NCI-H1417 (cell line): ENCODE measurements around the gene SHISA2.

ENCODE experiments used
- DNase-seq, 3 experiments: peaks; one replicate each; lab custom pipeline; 2025; lab: John Stamatoyannopoulos, UW

The SHISA2 gene

GRCh38 chr13:26048741-26049140, 3.1 kb downstream of the SHISA2 start:
- peak; percentile 3 to 52 (median 16) for DNase-seq

DNA sequence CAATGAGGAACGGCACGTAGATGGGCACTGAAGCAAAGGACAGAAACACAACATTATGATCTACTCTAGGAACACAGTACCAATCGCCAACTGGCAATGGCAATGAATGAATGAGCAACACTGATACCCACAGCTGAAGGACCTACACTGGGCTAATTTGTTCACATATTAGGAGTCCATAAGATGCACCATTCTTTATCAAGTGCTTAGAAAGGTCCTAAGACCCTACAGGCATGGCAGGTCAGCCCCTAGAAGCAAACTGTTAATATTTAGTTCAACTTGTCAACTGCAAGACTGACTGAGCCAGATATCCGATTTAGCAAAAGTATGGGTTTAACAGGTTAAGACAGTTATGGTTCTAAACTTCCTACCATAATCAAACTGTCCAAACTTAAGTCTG, 4.8 kb downstream of the SHISA2 start:
- no peak for DNase-seq

- no peak for DNase-seq
Measured at GRCh38 chr13:26046639-26047038, 5.2 kb downstream of the SHISA2 start.

DNA sequence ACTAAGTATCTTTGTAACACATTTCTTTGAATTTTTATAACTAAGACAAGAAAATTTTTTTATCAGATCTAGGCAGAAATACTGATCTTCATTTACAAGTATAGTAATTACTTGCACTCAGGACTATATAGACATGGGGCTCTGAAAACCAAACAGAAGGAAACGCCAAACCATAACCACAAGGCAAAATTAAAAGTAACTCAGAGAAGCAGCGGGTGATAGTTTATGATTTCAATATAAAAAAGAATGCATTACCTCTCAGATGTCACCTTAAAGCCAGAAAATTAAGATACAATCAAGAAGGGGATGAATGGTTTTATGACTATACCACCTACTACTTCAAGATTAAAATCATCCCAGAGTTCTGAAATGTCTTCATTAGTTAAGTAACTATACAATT, 6.7 kb downstream of the SHISA2 start:
- DNase-seq, result no peak

GRCh38 chr13:26042785-26043184, 9.0 kb downstream of the SHISA2 start:
- DNase-seq, result no peak

GRCh38 chr13:26041444-26041843, 10.4 kb downstream of the SHISA2 start:
- no peak for DNase-seq

DNA sequence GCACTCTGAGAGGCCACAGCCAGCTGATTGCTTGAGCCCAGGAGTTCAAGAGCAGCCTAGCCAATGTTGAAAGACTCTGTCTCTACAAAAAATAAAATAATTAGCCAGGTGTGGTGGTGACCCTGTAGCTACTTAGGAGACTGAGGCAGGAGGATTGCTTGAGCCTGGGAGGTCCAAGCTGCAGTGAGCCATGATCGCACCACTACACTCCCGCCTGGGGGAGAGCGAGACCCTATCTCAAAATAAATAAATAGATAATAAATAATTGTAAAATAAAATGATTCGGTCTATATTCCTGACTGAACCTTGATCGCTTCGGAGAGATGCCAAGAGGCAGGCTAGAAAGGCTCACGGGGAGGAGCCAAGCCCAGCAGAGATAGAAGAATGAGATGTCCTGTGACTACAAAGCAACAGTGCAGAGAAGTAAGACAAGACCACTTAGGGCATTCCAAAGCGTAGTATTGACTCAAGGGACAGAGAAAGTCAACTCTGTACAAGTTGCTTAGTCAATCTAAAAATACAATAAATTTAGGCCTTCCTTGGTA, 12.8 kb downstream of the SHISA2 start:
- no peak for DNase-seq

DNA sequence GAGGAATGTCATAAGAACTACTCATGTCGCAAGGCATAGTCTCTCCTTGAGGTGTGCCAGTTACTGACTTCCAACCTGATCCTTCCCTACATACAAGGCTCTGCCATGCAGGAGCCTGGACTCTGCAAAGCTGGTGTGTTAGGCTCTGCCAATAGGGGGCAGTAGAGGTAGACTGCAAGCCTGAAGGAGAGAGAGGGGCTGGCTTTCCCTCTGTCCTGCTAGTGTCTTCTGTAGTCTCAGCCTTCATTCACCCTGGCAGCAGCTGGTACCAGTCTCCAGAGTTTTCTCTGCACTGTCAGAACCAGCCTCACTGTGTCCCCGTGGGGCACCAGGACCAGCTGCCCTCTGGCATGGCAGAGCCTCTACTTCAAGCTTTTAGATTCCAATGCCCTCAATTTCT, 14.5 kb downstream of the SHISA2 start:
- DNase-seq, result peak in 1 of 3 experiments; percentile 11

DNA sequence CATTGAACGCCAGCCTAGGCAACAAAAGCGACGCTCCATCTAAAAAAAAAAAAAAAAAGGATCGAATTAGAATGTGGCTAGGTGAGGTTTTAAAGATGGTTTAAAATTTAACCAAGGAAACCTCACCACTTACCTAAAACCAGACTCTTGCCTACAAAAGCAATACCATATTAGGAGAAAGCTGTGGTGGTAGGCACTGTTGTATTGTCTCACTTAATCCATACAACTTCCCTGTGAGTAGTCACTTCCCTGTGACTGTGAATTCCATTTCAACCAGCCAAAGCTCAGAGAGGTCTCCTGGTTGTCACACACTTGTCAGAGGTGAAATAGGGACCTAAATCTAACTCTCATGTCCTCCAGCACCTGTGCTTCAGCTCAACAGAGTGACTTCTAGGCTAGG, 15.4 kb downstream of the SHISA2 start:
- DNase-seq, result no peak

GRCh38 chr13:26034018-26034417, 17.8 kb downstream of the SHISA2 start:
- no peak for DNase-seq

GRCh38 chr13:26030331-26030730, 21.5 kb downstream of the SHISA2 start:
- no peak for DNase-seq

DNA sequence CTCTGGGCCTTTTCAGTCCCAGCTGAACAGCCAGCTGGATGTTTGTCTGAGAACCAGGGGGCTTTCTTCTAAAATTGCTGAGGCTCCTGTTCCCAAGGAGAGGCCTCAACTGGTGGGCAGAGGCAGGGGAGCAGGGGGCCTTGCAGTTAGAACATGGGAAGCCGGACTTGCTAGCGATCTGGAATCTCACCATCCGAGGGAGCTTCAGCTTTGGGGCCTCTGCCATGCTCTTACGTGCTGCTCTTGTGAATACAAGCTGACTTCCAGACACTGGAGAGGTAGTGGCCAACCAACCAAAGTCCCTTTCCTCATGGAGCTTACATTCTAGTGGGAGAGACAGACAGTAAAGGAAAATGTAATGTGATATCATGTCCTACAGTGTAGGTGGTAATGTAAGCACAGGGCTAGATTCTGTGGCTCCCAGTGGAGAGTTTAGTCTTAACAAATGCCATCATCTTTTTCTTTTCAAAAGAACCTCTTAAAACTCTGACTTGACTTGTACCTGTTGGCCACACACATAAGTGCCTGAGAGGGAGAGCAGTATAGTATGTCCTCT, 22.2 kb downstream of the SHISA2 start:
- no peak for DNase-seq

GRCh38 chr13:26026211-26026610, 25.6 kb downstream of the SHISA2 start:
- DNase-seq, result no peak

DNA sequence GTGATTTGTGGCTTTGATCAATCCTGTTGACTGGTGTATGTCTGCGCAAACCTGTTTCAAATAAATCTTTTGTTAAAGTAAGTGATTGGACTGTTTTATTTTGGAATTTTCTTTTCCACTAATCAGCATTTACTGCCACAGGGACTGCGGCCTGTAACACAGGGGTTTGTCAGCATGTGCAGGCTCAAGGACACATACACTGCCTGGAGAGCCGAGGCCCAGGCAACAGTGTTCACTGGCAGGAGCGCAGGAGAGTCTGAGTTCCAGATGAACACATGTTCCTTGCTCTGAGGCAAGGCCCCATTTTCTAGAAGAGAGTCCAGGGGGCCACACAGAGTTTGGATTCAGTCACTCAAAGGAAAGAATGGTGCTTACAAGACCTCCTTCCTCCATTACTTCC, 26.0 kb downstream of the SHISA2 start:
- DNase-seq, result no peak

DNA sequence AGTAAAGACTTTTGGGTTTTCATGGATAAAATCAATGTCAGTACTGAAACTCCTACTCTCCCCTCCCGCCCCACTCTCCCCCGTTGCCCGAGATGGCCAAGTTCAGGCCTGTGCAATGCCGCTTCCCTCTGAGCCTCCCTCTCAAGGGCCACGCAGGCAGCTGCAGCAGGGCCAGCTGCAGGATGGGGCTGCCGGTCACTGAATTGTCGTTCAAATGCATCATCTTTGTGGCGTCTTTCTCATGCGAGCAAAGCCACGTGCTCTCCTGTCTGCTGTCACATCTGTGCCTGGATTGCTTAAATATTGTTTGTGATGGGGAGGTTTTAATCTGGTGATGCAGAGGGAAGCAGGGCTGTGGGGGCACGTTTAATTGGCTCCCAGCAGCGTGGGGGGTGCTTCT, 26.6 kb downstream of the SHISA2 start:
- DNase-seq, result peak in 2 of 3 experiments; percentile 4 to 34

DNA sequence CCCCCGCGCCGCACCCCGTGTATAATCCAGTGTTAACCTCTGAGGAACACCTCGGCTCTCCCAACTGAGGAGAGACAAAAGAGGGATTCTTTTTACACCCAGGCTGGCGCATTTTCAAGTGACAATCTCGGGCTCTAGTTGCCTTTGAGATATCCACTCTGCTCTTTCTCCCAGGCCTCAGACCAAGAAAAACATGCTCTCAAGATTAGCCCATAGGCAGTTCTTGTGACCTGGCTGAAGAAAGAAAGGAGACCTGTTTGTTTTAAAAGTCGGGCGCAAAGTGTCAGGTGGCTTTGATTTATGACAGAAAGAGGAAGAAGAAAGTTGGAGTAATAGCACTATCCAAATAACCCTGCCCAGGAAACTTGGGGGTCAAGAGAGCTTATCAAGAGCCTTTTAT, 27.3 kb downstream of the SHISA2 start:
- no peak for DNase-seq

- peak; percentile 22 to 67 (median 60) for DNase-seq
Measured at GRCh38 chr13:26022538-26023292, 29.1 kb downstream of the SHISA2 start.

DNA sequence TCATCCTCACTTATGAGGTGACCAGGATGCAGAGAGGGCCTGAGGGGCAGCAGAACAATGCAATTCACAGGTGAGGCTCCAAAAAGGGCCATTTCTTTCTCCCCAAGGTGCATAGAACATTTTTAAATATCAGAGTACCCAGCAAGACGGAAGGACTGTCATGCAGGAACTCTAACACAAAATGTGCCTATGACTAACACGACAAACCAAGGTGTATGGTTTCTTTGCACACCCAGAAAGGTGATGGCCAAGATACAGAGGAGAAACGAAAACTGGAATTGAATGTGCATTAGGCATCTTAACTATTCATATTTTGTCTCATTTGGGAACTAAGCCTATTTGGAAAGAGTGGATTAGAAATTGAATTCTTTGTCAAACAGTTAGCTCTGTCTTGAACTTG, 29.9 kb downstream of the SHISA2 start:
- no peak for DNase-seq

- DNase-seq, result no peak
Measured at GRCh38 chr13:26021516-26021915, 30.3 kb downstream of the SHISA2 start.

GRCh38 chr13:26020891-26021290, 30.9 kb downstream of the SHISA2 start:
- DNase-seq, result no peak

- DNase-seq, result no peak
Measured at GRCh38 chr13:26019881-26020870, 31.6 kb downstream of the SHISA2 start.

GRCh38 chr13:26019251-26019650, 32.6 kb downstream of the SHISA2 start:
- no peak for DNase-seq
